ENCODE measurements around the gene TBC1D22A. TPM values are rescaled to one million over a fixed set of nuclear protein-coding genes. Genes with fewer than 3 reads are reported as not detected.

The TBC1D22A gene
- total RNA-seq, 1 experiment from 2014 or later, result 14.3 TPM

DNA sequence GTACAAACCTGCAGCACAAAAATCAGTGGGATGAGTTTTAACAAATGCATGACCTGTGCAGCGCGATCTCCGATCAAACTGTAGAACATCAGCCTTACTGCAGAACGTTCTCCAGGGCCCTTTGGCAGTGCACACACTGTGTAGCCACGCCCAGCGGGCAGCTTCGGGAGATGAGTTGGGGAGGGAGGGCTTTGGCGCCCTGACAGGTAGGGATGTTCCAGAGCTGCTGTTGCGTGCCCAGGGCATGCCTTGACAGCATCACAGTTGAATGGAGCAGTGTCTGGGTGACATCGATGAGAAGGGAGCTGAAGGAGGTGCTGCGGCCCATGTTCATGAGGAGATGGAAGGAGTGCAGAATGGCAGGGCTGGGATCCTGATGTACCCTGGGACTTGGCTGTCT is 80.2 kb downstream of the TBC1D22A start:
- CTCF ChIA-PET, result no interaction called here
- H3K4me2 ChIP-seq (ENCODE audit: low read length), result no peak overlapping the region

DNA sequence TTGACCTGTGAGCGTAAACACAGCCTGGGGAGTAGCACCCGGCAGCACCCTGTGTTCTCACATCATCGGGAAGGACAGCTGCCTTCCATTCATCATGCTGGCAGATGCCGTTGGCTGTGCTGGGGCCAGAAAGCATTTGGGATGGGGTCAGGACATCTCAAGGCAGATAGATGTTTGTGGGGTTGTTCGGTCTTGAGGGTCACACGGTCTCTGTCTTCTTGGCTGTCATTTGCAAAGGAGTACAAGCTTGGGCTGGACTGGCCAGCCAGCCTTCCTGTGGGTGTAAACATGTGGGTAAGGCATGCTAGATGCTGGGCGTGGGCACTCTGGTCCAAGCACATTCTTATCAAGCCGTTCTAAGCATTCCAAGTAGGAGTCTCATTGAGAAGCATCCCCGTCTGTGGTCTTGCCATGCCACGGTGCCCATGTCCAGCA is 81.4 kb downstream of the TBC1D22A start:
- intact Hi-C loops (cut with micrococcal nuclease), result no loop called here
- peaks cover 26% of the 10 kb centered on the region for H3K4me1 ChIP-seq (ENCODE audit: insufficient read depth, low read length)
- no peaks in the 10 kb centered on the region for H3F3A ChIP-seq (ENCODE audit: low read length, unreplicated experiment)
- no peak for DNase-seq
- peaks cover 10% of the 10 kb centered on the region for H3K79me2 ChIP-seq (ENCODE audit: low read length)
- no peak overlapping the region for H2AFZ ChIP-seq (ENCODE audit: low read length)
- no peak overlapping the region for H3K27ac ChIP-seq (ENCODE audit: low read length)
- no peak for ATAC-seq
- no peak overlapping the region for H3K4me2 ChIP-seq (ENCODE audit: low read length)
- no peak overlapping the region for H3K9ac ChIP-seq (ENCODE audit: low read length)
- no peaks in the 10 kb centered on the region for H4K20me1 ChIP-seq (ENCODE audit: low read length)
- TF ChIP-seq EZH2phosphoT487 (IDR thresholded peaks at IDR 0.05; ENCODE audit: borderline replicate concordance, low read length), result no peak
- TF ChIP-seq, protein P1, sequence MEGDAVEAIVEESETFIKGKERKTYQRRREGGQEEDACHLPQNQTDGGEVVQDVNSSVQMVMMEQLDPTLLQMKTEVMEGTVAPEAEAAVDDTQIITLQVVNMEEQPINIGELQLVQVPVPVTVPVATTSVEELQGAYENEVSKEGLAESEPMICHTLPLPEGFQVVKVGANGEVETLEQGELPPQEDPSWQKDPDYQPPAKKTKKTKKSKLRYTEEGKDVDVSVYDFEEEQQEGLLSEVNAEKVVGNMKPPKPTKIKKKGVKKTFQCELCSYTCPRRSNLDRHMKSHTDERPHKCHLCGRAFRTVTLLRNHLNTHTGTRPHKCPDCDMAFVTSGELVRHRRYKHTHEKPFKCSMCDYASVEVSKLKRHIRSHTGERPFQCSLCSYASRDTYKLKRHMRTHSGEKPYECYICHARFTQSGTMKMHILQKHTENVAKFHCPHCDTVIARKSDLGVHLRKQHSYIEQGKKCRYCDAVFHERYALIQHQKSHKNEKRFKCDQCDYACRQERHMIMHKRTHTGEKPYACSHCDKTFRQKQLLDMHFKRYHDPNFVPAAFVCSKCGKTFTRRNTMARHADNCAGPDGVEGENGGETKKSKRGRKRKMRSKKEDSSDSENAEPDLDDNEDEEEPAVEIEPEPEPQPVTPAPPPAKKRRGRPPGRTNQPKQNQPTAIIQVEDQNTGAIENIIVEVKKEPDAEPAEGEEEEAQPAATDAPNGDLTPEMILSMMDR (conservative IDR thresholded peaks at IDR 0.05; ENCODE audit: low read depth, low read length), result no peak
- no TSS peak for BruUV-seq (replicated peaks)
- no peaks in the 10 kb centered on the region for H3K27me3 ChIP-seq (ENCODE audit: low read length)
- no peaks in the 10 kb centered on the region for H3K9me3 ChIP-seq (ENCODE audit: low read length)
- POLR2A ChIA-PET (ENCODE audit: unreplicated experiment), result no interaction called here
- H3K4me3 ChIP-seq (ENCODE audit: low read length), result no peak overlapping the region
- CTCF ChIA-PET, result no interaction called here
- H3K36me3 ChIP-seq (ENCODE audit: low read depth, low read length), result no peaks in the 10 kb centered on the region
- H3K9me2 ChIP-seq (replicated peaks; ENCODE audit: low read length), result no peaks in the 10 kb centered on the region

More for the DNA sequence above, 80.2 kb downstream of the TBC1D22A start:
- intact Hi-C loops (cut with micrococcal nuclease), result no loop called here
- no TSS peak for BruUV-seq (replicated peaks)
- Histone ChIP-seq H3K27me3 (ENCODE audit: low read length) (no peaks in the 10 kb centered on the region), H3K9me3 (ENCODE audit: low read length) (no peaks in the 10 kb centered on the region), H3K4me3 (ENCODE audit: low read length) (no peak overlapping the region), H2AFZ (ENCODE audit: low read length) (no peak overlapping the region), H3F3A (ENCODE audit: low read length, unreplicated experiment) (no peaks in the 10 kb centered on the region), H3K79me2 (ENCODE audit: low read length) (peaks cover 9% of the 10 kb centered on the region), H3K36me3 (ENCODE audit: low read depth, low read length) (no peaks in the 10 kb centered on the region), H3K9me2 (replicated peaks; ENCODE audit: low read length) (no peaks in the 10 kb centered on the region), H3K9ac (ENCODE audit: low read length) (no peak overlapping the region), H3K4me1 (ENCODE audit: insufficient read depth, low read length) (peaks cover 14% of the 10 kb centered on the region), H3K27ac (ENCODE audit: low read length) (no peak overlapping the region), H4K20me1 (ENCODE audit: low read length) (no peaks in the 10 kb centered on the region)
- TF ChIP-seq EZH2phosphoT487 (IDR thresholded peaks at IDR 0.05; ENCODE audit: borderline replicate concordance, low read length) (no peak), EZH2 (IDR thresholded peaks at IDR 0.05; ENCODE audit: low read length, unreplicated experiment) (no peak)
- TF ChIP-seq, protein P1 (conservative IDR thresholded peaks at IDR 0.05; ENCODE audit: low read depth, low read length), result no peak
- DNase-seq, result no peak
- no peak for ATAC-seq
- POLR2A ChIA-PET (ENCODE audit: unreplicated experiment), result no interaction called here

GRCh38 chr22:46844606-46845210 is 82.3 kb downstream of the TBC1D22A start:
- H3K9me2 ChIP-seq (replicated peaks; ENCODE audit: low read length), result no peaks in the 10 kb centered on the region
- peak overlapping the region; percentile 77 for H3K4me2 ChIP-seq (ENCODE audit: low read length)
- no peaks in the 10 kb centered on the region for H3F3A ChIP-seq (ENCODE audit: low read length, unreplicated experiment)
- ChIA-PET POLR2A (ENCODE audit: unreplicated experiment) (interaction anchor here (0.5 kb wide), 1 partner anchor 1202 kb away, joined by 20 read pairs; no protein-coding TSS in a partner anchor), CTCF (interaction anchor here (0.7 to 1.6 kb wide), 4 partner anchors 43 to 742 kb away, joined by 3 to 8 read pairs (median 6); no protein-coding TSS in a partner anchor)
- H3K4me1 ChIP-seq (ENCODE audit: insufficient read depth, low read length), result peaks cover 27% of the 10 kb centered on the region
- H2AFZ ChIP-seq (ENCODE audit: low read length), result no peak overlapping the region
- H3K36me3 ChIP-seq (ENCODE audit: low read depth, low read length), result no peaks in the 10 kb centered on the region
- no peaks in the 10 kb centered on the region for H4K20me1 ChIP-seq (ENCODE audit: low read length)
- H3K9me3 ChIP-seq (ENCODE audit: low read length), result no peaks in the 10 kb centered on the region
- DNase-seq (no peak), ATAC-seq (no peak)
- H3K27ac ChIP-seq (ENCODE audit: low read length), result no peak overlapping the region
- TF ChIP-seq EZH2phosphoT487 (IDR thresholded peaks at IDR 0.05; ENCODE audit: borderline replicate concordance, low read length) (no peak), EZH2 (IDR thresholded peaks at IDR 0.05; ENCODE audit: low read length, unreplicated experiment) (no peak)
- TF ChIP-seq, protein P1 (conservative IDR thresholded peaks at IDR 0.05; ENCODE audit: low read depth, low read length), result no peak
- intact Hi-C loops (cut with micrococcal nuclease), result no loop called here
- peaks cover 10% of the 10 kb centered on the region for H3K79me2 ChIP-seq (ENCODE audit: low read length)
- H3K9ac ChIP-seq (ENCODE audit: low read length), result 0 out of 2 replicates have a peak overlapping the region, but pooled peaks have one; percentile 5
- H3K4me3 ChIP-seq (ENCODE audit: low read length), result peak overlapping the region; percentile 49; the same call in 1 of the 2 replicates
- no peaks in the 10 kb centered on the region for H3K27me3 ChIP-seq (ENCODE audit: low read length)
- BruUV-seq (replicated peaks), result no TSS peak

Data from PC-3 (cell line).